IPS-15b (cell line): Measurements from ENCODE around the gene TSPAN3.

Experiments
- H3K27me3 ChIP-seq: one replicate; pipeline ENCODE4 v1.6.1; 2013; ENCODE audit warnings: low read length; ENCODE audit not compliant: control insufficient read depth, insufficient read depth
- H3K36me3 ChIP-seq: one replicate; pipeline ENCODE4 v1.6.1; 2013; ENCODE audit warnings: low read length; ENCODE audit not compliant: control insufficient read depth, insufficient read depth
- H3K4me1 ChIP-seq: one replicate; pipeline ENCODE4 v1.6.1; 2013; ENCODE audit warnings: mild to moderate bottlenecking, low read length; ENCODE audit not compliant: control insufficient read depth, insufficient read depth
- H3K4me3 ChIP-seq: one replicate; pipeline ENCODE4 v1.5.1; 2013; ENCODE audit warnings: low read depth, low read length
- H3K9ac ChIP-seq: one replicate; pipeline ENCODE4 v1.6.1; 2013; ENCODE audit warnings: low read depth, mild to moderate bottlenecking, low read length
- H3K9me3 ChIP-seq: one replicate; pipeline ENCODE4 v1.6.1; 2013; ENCODE audit warnings: mild to moderate bottlenecking, low read length; ENCODE audit not compliant: control insufficient read depth, insufficient read depth

The TSPAN3 gene

DNA sequence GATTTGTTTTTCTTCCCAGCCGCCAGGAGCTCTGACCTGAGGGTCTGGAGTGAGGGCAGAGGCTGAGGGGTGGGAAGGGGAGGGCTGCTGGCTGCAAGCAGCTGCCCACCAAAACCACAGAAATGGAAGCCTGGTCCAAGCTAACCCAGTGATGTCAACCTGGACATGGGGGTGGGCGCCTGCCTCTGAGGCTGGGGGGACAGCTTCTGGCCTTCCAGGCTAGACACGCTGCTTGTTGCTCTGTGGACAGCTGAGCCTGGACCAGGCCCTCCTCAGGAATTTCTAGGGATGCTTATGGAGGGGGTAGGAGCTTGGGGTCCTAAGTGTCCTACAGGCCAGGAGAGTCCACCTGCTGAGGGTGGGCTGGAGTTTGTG, 54.6 kb downstream of the TSPAN3 start:
- Histone ChIP-seq H3K4me3 (no peak overlapping the region), H3K27me3 (no peaks in the 10 kb centered on the region), H3K9ac (no peak overlapping the region), H3K9me3 (no peaks in the 10 kb centered on the region), H3K4me1 (no peaks in the 10 kb centered on the region), H3K36me3 (no peaks in the 10 kb centered on the region)

DNA sequence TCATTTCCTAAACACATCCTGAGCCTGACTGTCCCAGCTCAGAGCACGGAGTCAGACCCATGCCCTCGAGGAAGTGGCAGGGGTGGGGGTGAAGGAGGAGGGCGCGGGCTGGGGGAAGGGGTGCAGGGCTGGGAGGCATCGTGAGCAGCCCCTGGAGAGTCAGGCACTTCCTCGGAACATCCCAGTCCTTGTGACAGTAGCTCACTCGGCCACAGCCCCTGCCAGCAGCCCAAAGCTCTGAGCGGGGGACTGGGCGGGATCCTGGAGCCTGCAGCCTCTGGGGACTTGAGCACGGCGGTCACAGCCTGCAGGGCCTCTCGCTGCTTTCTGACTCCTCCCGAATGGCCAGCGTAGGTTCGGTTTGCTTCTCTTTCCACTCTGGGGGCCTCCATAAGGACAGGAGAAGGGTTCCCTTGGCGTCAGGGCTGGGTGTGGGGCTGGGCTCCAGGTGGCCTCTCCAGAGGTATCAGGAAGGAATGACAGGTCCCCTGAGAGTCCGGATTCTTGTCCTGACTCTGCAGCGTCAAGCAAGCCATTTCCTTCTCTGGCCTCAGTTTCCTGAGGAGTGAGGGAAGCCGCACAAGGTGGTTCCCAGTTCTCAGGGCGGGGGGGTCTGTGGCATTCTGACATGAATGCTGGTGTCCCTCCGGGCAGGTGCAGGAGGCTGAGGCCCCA, 55.1 kb downstream of the TSPAN3 start:
- no peaks in the 10 kb centered on the region for H3K9me3 ChIP-seq
- no peaks in the 10 kb centered on the region for H3K36me3 ChIP-seq
- H3K4me1 ChIP-seq: no peaks in the 10 kb centered on the region
- no peak overlapping the region for H3K9ac ChIP-seq
- no peak overlapping the region for H3K4me3 ChIP-seq
- H3K27me3 ChIP-seq: no peaks in the 10 kb centered on the region

DNA sequence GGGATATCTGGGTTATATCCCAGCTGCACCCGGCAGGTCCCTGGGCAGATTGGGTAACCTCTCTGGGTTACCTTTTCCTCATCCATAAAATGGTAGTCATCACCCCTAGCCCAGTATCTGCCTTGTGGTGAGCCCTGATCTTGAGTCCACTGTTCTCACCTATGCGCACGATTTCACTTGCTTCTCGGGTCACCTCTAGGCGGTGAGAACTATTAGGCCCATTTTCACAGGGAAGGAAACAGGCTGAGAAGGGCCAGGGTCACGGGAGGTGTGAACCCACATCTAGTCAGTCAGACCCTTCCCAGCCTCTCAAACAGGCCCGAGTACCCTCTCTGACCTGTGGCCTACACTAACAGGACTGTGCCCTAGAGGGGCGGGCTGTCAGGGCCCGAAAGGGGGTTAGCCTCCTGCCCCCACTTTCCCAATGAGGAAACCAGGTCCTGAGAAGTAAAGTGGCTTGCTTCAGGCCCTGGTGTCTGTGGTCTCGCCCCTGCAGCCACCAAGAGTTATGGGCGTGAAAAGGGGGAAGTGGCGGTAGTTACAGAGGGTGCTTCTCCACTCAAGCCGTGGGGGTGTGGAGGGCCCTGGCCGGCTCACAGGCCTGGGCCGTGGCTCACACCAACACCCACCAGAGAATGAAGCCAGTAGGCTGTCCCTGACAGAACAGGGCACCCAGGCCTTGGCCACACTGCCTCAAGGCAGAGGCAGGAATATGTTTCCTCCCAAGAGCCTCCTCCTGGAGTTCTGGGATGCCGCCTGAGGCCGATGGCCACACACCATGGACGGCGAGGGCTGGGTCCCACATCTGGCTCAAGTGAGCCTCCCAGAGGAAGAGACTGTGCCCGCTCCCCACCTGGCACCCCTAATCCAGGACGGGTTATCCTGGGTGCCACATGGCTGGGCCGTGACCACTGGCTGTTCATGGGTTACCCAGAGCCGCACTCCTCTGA, 56.5 kb downstream of the TSPAN3 start:
- H3K4me1 ChIP-seq: no peaks in the 10 kb centered on the region
- H3K27me3 ChIP-seq: no peaks in the 10 kb centered on the region
- H3K9ac ChIP-seq: no peak overlapping the region
- H3K4me3 ChIP-seq: no peak overlapping the region
- H3K36me3 ChIP-seq: no peaks in the 10 kb centered on the region
- H3K9me3 ChIP-seq: no peaks in the 10 kb centered on the region

DNA sequence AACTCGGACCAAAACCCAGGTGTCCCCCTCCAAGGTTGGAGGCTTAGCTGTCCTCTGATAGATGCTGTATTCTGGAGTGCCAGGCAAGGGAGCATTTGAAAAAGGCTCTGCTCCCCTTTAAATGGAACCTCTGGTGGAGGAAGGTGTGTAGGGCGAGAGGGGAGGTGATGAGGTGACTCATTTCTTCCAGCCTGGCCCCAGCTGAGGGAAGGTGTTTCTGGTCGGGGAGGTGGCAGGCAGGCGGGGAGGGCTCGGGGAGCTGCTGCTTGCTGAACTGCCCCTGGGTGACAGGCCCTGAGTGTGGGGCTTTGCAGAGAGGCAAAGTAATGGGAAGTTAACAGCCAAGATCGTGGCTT, 57.2 kb downstream of the TSPAN3 start:
- Histone ChIP-seq H3K4me3 (no peak overlapping the region), H3K36me3 (no peaks in the 10 kb centered on the region), H3K9me3 (no peaks in the 10 kb centered on the region), H3K4me1 (no peaks in the 10 kb centered on the region), H3K9ac (no peak overlapping the region), H3K27me3 (no peaks in the 10 kb centered on the region)

DNA sequence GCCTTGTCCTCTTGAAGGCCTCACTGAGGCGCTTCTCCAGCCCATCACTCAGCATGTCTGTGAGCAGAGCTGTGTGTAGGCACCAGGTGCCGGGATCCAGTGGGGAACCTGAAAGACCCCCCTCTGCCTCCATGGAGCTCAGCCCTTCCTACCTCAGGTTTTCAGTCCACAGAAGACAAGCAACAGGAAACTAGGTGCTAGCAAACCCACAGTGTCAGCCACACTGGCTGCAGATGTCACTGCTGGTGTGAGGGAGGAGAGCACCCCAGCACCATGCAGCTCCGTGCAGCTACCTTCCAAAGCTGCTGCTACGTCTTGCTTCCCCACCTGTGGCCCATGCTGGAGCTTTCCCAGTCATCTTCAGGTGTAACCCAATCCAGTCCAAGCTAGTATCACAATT, 58.0 kb downstream of the TSPAN3 start:
- H3K27me3 ChIP-seq: no peaks in the 10 kb centered on the region
- H3K4me1 ChIP-seq: no peaks in the 10 kb centered on the region
- no peak overlapping the region for H3K9ac ChIP-seq
- no peak overlapping the region for H3K4me3 ChIP-seq
- H3K9me3 ChIP-seq: no peaks in the 10 kb centered on the region
- no peaks in the 10 kb centered on the region for H3K36me3 ChIP-seq

DNA sequence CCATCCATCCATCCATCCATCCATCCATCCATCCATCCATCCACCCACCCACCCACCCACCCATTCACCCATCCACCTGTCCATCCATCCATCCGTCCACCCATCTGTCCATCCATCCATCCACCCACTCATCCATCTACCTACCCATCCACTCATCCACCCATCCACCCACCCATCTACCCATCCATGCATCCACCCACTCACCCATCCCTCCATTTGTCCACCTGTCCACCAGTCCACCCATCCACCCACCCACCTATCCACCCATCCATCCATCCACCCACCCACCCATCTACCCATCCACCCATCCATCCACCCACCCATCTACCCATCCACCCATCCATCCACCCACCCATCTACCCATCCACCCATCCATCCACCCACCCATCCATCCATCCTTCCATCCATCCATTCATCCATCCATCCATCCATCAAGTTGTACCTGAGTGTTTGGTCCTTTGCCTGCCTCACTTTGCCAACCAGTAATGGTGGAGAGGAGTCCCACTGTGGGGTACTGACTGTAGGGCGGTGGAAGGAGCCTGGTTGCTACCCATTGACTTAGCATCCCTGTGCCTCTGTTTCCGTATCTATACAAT, 58.7 kb downstream of the TSPAN3 start:
- no peaks in the 10 kb centered on the region for H3K27me3 ChIP-seq
- H3K4me1 ChIP-seq: no peaks in the 10 kb centered on the region
- H3K4me3 ChIP-seq: no peak overlapping the region
- H3K9ac ChIP-seq: no peak overlapping the region
- H3K36me3 ChIP-seq: no peaks in the 10 kb centered on the region
- no peaks in the 10 kb centered on the region for H3K9me3 ChIP-seq

DNA sequence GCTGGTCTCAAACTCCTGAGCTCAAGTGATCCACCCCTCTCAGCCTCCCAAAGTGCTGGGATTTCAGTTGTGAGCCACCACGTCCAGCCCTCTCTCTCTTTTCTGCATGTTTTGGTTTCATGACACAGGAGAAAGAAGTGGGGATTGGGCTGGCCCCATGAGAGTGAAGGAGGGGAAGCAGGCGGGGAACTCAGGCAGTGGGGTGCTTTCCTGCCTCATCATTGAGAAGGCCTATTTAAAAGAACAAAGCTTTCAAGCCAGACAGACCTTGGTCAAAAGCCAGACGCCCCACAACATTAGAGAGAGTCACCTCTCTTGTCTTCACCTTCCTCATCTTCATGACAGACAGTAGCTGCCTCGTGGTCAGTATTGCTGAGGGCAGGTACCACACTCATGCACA, 60.1 kb downstream of the TSPAN3 start:
- Histone ChIP-seq H3K4me3 (no peak overlapping the region), H3K27me3 (no peaks in the 10 kb centered on the region), H3K9me3 (no peaks in the 10 kb centered on the region), H3K4me1 (no peaks in the 10 kb centered on the region), H3K36me3 (no peaks in the 10 kb centered on the region), H3K9ac (no peak overlapping the region)

DNA sequence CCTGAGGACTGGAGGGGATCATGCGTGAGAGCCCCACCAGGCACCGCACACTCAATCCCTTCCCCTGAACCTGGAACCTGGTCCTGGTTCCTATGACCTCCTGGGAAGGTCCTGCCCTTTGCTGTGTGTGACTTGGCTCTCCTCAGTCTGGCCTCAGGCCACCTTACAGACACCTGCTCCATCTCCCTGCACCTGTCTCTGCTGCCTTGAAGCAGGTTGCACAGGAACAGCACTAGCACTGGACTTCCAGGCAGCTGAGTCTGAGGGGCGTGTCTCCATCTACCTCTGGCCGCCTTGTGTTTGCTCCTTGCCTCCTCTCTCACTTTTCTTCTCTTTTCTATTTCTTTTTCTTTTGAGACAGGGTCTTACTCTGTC, 60.6 kb downstream of the TSPAN3 start:
- Histone ChIP-seq H3K27me3 (no peaks in the 10 kb centered on the region), H3K9me3 (no peaks in the 10 kb centered on the region), H3K4me3 (no peak overlapping the region), H3K36me3 (no peaks in the 10 kb centered on the region), H3K9ac (no peak overlapping the region), H3K4me1 (no peaks in the 10 kb centered on the region)

DNA sequence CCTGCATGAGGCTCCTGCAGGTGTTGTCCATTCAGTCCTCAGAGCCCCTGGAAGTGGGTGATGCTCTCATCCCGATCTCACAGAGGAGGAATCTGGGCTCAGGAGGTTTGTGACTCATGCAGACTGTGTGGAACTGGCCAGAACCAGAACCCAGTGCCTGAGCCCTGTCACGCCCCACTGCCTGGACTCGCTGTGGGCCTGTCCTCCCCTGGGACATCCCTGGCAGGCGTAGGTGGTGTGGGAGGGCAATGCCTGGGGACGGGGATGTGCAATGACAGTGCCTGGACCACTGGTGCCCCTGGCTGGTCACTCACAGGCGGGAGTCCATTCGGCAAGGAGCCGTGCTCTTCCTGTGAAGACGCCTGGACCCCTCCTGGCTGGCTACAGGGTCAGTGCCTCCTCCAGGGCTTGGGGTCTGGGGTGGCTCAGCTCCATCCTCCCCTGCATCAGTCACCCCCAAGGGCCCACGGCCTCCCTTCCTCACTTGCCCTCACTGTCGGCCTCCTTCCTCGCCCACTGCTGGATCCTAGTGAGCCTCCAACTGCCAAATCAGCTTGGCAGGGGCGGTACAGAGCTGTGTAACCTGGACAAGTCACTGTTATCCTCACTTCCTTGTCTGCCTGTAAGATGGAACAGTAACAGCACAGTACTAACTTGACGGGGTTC, 61.1 kb downstream of the TSPAN3 start:
- H3K9ac ChIP-seq: no peak overlapping the region
- H3K4me1 ChIP-seq: no peaks in the 10 kb centered on the region
- no peak overlapping the region for H3K4me3 ChIP-seq
- no peaks in the 10 kb centered on the region for H3K27me3 ChIP-seq
- H3K36me3 ChIP-seq: no peaks in the 10 kb centered on the region
- H3K9me3 ChIP-seq: no peaks in the 10 kb centered on the region

DNA sequence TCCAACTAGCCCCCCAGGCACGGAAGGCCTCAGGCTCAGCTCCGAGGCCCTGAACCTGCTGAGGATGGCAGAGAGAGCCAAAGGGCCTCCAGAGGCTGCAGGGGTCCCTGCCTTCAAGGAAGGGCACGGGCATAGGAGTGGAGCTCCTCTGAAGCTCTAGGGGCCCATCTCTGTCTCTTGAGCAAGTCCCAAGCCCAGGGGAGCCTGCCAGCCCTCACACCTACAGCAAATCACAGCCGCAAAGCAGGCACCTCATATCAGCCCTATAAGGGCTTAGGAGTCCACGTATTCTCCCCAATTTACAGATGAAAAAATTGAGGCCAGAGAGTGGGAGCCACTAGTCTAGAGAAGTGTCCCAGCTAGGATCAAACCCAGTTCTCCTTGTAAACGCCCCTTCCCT, 61.7 kb downstream of the TSPAN3 start:
- H3K9ac ChIP-seq: no peak overlapping the region
- no peaks in the 10 kb centered on the region for H3K9me3 ChIP-seq
- H3K4me1 ChIP-seq: no peaks in the 10 kb centered on the region
- no peaks in the 10 kb centered on the region for H3K36me3 ChIP-seq
- no peak overlapping the region for H3K4me3 ChIP-seq
- no peaks in the 10 kb centered on the region for H3K27me3 ChIP-seq

DNA sequence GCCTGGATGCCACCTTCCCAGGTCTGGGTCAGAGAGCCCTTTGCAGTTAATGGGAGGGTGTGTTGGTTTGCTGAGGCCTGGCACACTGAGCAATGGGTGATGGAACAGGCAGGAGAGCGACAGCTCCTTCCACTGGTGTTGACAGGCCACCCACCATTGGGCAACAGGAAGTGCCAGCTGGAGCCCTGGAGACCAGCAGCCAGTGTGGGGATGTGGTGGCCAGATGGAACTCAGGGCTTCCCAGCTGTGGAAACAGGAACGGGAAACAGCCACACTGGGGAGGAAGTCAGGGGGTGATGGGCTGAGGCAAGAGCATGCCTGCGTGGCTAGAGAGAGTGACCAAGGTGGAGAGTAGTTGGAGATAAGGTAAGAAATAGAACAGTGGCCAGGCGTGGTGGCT, 66.7 kb downstream of the TSPAN3 start:
- no peaks in the 10 kb centered on the region for H3K9me3 ChIP-seq
- H3K4me3 ChIP-seq: no peak overlapping the region
- H3K4me1 ChIP-seq: no peaks in the 10 kb centered on the region
- no peak overlapping the region for H3K9ac ChIP-seq
- H3K36me3 ChIP-seq: no peaks in the 10 kb centered on the region
- H3K27me3 ChIP-seq: no peaks in the 10 kb centered on the region
